B cell (primary cell): ENCODE data around the gene TAF6. TPM values are rescaled to one million over a fixed set of nuclear protein-coding genes. Genes with fewer than 3 reads are reported as not detected.

Experiments
- ATAC-seq: fragments of 200-7000 bp; cut with Tn5 transposase; one replicate; pipeline ENCODE4 v1.10.0; 2021; ENCODE audit warnings: low read depth, mild to moderate bottlenecking, moderate number of reproducible peaks, moderate library complexity
- CTCF ChIA-PET: fragments of 350-600 bp; sonication (Branson Sonifier 250); formaldehyde crosslinking; loops from one replicate; lab custom pipeline; 2021; ENCODE audit warnings: antibody characterized with exemption, inconsistent platforms; lab: Charles Lee
- POLR2A ChIA-PET: fragments of 350-600 bp; sonication (Branson Sonifier 250); formaldehyde crosslinking; loops from one replicate; lab custom pipeline; 2021; ENCODE audit warnings: antibody characterized with exemption; lab: Charles Lee
- DNase-seq: peaks from one replicate; pipeline ENCODE4 v3.0.0; 2013
- H2AFZ ChIP-seq: 2 replicates; pipeline ENCODE4 v1.6.1; 2012; ENCODE audit warnings: mild to moderate bottlenecking, low read depth, low read length; ENCODE audit not compliant: insufficient read depth, poor library complexity, severe bottlenecking
- H3K27ac ChIP-seq, 2 donors: 1 replicate in 1 of 2; 2 replicates in 1 of 2; pipeline ENCODE4 v1.5.1; 2012 to 2013; ENCODE audit warnings: low read length in 2 of 2, mild to moderate bottlenecking in 2 of 2, moderate library complexity in 1 of 2
- H3K27me3 ChIP-seq, 4 experiments: fragments of 200-600 bp in 1 of 4; sonication (generic) in 1 of 4; replicated peaks in 1 of 4; 1 replicate in 2 of 4; 2 replicates in 2 of 4; pipeline versions ENCODE4 v1.6.1 to v1.7.0; 2013 to 2016; ENCODE audit warnings: low read length in 3 of 4, mild to moderate bottlenecking in 2 of 4, mixed read lengths in 1 of 4, moderate library complexity in 1 of 4; ENCODE audit not compliant: insufficient read depth in 4 of 4, control insufficient read depth in 3 of 4; ENCODE audit errors: control extremely low read depth in 1 of 4
- H3K36me3 ChIP-seq, 2 experiments: replicated peaks in 1 of 2; 1 replicate in 1 of 2; 2 replicates in 1 of 2; pipeline versions ENCODE4 v1.6.1 to v1.7.1; 2013; ENCODE audit warnings: low read length in 1 of 2; ENCODE audit not compliant: insufficient read depth in 2 of 2, control insufficient read depth in 1 of 2; ENCODE audit errors: control extremely low read depth in 1 of 2, extremely low read depth in 1 of 2
- H3K4me1 ChIP-seq, 2 donors: fragments of 200-600 bp in 1 of 2; sonication (generic) in 1 of 2; 1 replicate in 1 of 2; 2 replicates in 1 of 2; pipeline versions ENCODE4 v1.5.1 to v1.6.1; 2013 to 2017; ENCODE audit warnings: low read length in 2 of 2; ENCODE audit not compliant: control insufficient read depth in 2 of 2, insufficient read depth in 2 of 2
- H3K4me2 ChIP-seq: replicated peaks from 2 replicates; pipeline ENCODE3; 2012; ENCODE audit warnings: mild to moderate bottlenecking, low read depth, low read length; ENCODE audit not compliant: poor library complexity, severe bottlenecking
- H3K4me3 ChIP-seq, 5 experiments: fragments of 200-600 bp in 1 of 5; sonication (generic) in 1 of 5; 1 replicate in 3 of 5; 2 replicates in 2 of 5; pipeline versions ENCODE4 v1.5.1 to v1.7.0; 2011 to 2016; ENCODE audit warnings: low read length in 4 of 5, mild to moderate bottlenecking in 4 of 5, low read depth in 2 of 5, control low read depth in 1 of 5, moderate library complexity in 1 of 5; ENCODE audit not compliant: insufficient read depth in 1 of 5; ENCODE audit errors: control extremely low read depth in 1 of 5, extremely low read depth in 1 of 5
- H3K79me2 ChIP-seq: fragments of 200-600 bp; sonication (generic); one replicate; pipeline ENCODE4 v1.6.0; 2016; ENCODE audit warnings: low read length; ENCODE audit not compliant: control insufficient read depth, insufficient read depth
- H3K9ac ChIP-seq: fragments of 200-600 bp; sonication (generic); 2 replicates; pipeline ENCODE4 v1.6.1; 2017; ENCODE audit warnings: mild to moderate bottlenecking, low read length, moderate library complexity
- H3K9me3 ChIP-seq, 3 donors: one replicate each; pipeline versions ENCODE4 v1.6.1 to v1.7.1; 2013; ENCODE audit warnings: low read length in 2 of 3; ENCODE audit not compliant: control insufficient read depth in 2 of 3, insufficient read depth in 1 of 3; ENCODE audit errors: control extremely low read depth in 1 of 3
- H4K20me1 ChIP-seq: 2 replicates; pipeline ENCODE4 v1.6.0; 2012; ENCODE audit warnings: mild to moderate bottlenecking, low read length; ENCODE audit not compliant: insufficient read depth, control insufficient read depth, poor library complexity, severe bottlenecking
- H3K27ac Mint-ChIP-seq: one replicate; pipeline ENCODE4 v1.8.0; 2021; ENCODE audit warnings: mixed read lengths
- H3K27me3 Mint-ChIP-seq: one replicate; pipeline ENCODE4 v1.8.0; 2021; ENCODE audit warnings: mixed read lengths
- H3K4me1 Mint-ChIP-seq: one replicate; pipeline ENCODE4 v1.8.0; 2021; ENCODE audit warnings: mixed read lengths
- H3K4me3 Mint-ChIP-seq: one replicate; pipeline ENCODE4 v1.8.0; 2021; ENCODE audit warnings: mixed read lengths
- H3K9me3 Mint-ChIP-seq: one replicate; pipeline ENCODE4 v1.8.0; 2022; ENCODE audit warnings: mixed read lengths; ENCODE audit not compliant: insufficient read depth
- CTCF ChIP-seq: fragments of 200-600 bp; IDR thresholded peaks from one replicate; pipeline ENCODE4 v1.8.0; 2022; ENCODE audit warnings: antibody characterized with exemption, mild to moderate bottlenecking
- EZH2 ChIP-seq: IDR thresholded peaks from 2 replicates; pipeline ENCODE4 v1.6.1; 2012; ENCODE audit warnings: borderline replicate concordance, low read depth, mild to moderate bottlenecking, moderate library complexity, low read length; ENCODE audit not compliant: insufficient read depth, poor library complexity, severe bottlenecking
- WGBS: methylation state at CpG from one replicate; pipeline ENCODE4 v1.1.5; 2013; ENCODE audit warnings: missing lambda C conversion rate; ENCODE audit not compliant: insufficient coverage; 5-methylcytosine and 5-hydroxymethylcytosine counted together
- intact Hi-C: fragments of 100-400 bp; cut with micrococcal nuclease; formaldehyde crosslinking; loops from one replicate; pipeline ENCODE4 v1.10.0; 2022
- polyA plus RNA-seq: library from polyadenylated mRNA; depleted of rRNA; stranded (reverse); fragments of >200 nt; gene quantifications from 2 replicates; pipeline ENCODE4 v1.2.3, GENCODE V29; 2012
- total RNA-seq, 2 donors: library from RNA; stranded (reverse); fragments of 120-200 nt in 1 of 2; gene quantifications; 1 replicate in 1 of 2; 2 replicates in 1 of 2; pipeline versions ENCODE4 v1.2.3 to v1.2.4, GENCODE V29; 2013 to 2022

The TAF6 gene
- total and polyA plus RNA-seq, 2 donors (not counting 1 experiment from before 2014, with no cell fraction given) = 48.3 to 65.8 TPM

GRCh38 chr7:100157069-100157333, 37.8 kb upstream of the TAF6 start:
- H3K4me3 ChIP-seq = peak overlapping the region in 2 of 5 experiments; percentile 11 to 95

More at GRCh38 chr7:100157069-100157333, 37.8 kb upstream of the TAF6 start:
- ATAC-seq (no peak), DNase-seq (peak; percentile 28)
- peaks cover 0 to 49% of the 10 kb centered on the region in 2 experiments for H3K36me3 ChIP-seq
- peak overlapping the region; percentile 87 for H3K27ac Mint-ChIP-seq
- H3K4me1 ChIP-seq = peaks cover 29 to 41% of the 10 kb centered on the region in 2 donors
- intact Hi-C loops = loop anchor here (5.0 kb wide), 2 partner anchors 35 to 180 kb away; no protein-coding TSS in a partner anchor
- peak overlapping the region; percentile 87 for H3K4me3 Mint-ChIP-seq
- no peaks in the 10 kb centered on the region for H3K27me3 ChIP-seq
- H3K4me2 ChIP-seq = peak overlapping the region; percentile 92
- ChIA-PET CTCF (interaction anchor here (0.9 to 5.1 kb wide), 5 partner anchors 8 to 33 kb away, joined by 3 to 18 read pairs (median 3); partner anchors contain the start of gene LAMTOR4), POLR2A (interaction anchor here (0.6 to 2.9 kb wide), 5 partner anchors 9 to 61 kb away, joined by 4 to 16 read pairs (median 7); partner anchors contain the start of genes GPC2 and LAMTOR4)
- no peaks in the 10 kb centered on the region for H3K27me3 Mint-ChIP-seq
- TF ChIP-seq EZH2 = no peak
- TF ChIP-seq CTCF = no peak
- WGBS = 69% methylated on average over 4 of the region's 5 CpGs
- H3K9me3 Mint-ChIP-seq = no peaks in the 10 kb centered on the region
- H3K27ac ChIP-seq = peak overlapping the region; percentile 54 to 84
- H3K9ac ChIP-seq = no peak overlapping the region
- H3K9me3 ChIP-seq = no peaks in the 10 kb centered on the region
- no peak overlapping the region for H2AFZ ChIP-seq
- H3K4me1 Mint-ChIP-seq = peaks cover 45% of the 10 kb centered on the region
- H4K20me1 ChIP-seq = peaks cover 28% of the 10 kb centered on the region
- H3K79me2 ChIP-seq = peaks cover 37% of the 10 kb centered on the region
